ENCODE results near the gene ASCL1. TPM values are rescaled to one million over a fixed set of nuclear protein-coding genes. Genes with fewer than 3 reads are reported as not detected.

Gene ASCL1
- polyA plus RNA-seq, 2 of the 4 experiments (the other 2 are of a cell fraction): 0.05 TPM; not detected in 1

DNA sequence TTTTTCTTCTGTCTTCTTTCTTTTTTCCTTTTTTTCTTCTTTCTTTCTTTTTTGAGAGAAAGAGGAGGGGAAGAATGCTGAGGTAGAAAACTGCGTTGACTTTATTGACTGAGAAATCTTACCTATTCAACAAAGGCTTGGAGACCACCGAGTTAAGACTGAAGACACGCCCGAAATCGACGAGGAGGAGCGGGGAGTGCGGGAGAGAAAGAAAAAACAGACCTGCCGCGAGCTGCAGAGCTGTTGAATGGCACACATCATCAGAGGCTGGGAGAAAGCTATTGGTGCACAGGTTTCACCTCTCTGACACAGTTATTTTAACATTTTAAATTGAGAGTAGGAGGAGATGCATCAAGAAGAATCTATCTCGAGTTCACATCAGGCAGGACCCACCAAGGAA, 5.1 kb downstream of the ASCL1 start:
- FAIRE-seq: no peak
- no peak for DNase-seq (ENCODE audit: low read depth in 1 of 2, low spot score in 1 of 2)
- Histone ChIP-seq H3K4me2 (no peak overlapping the region), H3K4me3 (no peak overlapping the region), H3K9me3 (no peaks in the 10 kb centered on the region), H3K27ac (no peak overlapping the region), H3K4me1 (0 out of 3 replicates have a peak, but pooled peaks cover 4% of the 10 kb centered on the region)
- CTCF ChIA-PET: interaction anchor here (1.8 kb wide), 1 partner anchor 14 kb away, joined by 9 read pairs; no protein-coding TSS in a partner anchor
- WGBS (ENCODE audit: missing lambda C conversion rate): 19% methylated on average over 11 of the region's 11 CpGs
- POLR2A ChIA-PET: no interaction called here
- ATAC-seq: no peak
- TF ChIP-seq ZC3H11A (IDR thresholded peaks at IDR 0.05) (no peak), TFCP2L1 (CRISPR knock-in tag; IDR thresholded peaks at IDR 0.05) (no peak), SMC3 (IDR thresholded peaks at IDR 0.05) (no peak), JUNB (IDR thresholded peaks at IDR 0.05) (no peak), MYC (IDR thresholded peaks at IDR 0.05; ENCODE audit: borderline replicate concordance, low read length) (no peak), EHF (CRISPR knock-in tag; IDR thresholded peaks at IDR 0.05) (no peak), TP53 (CRISPR knock-in tag; IDR thresholded peaks at IDR 0.05) (no peak), JUN (IDR thresholded peaks at IDR 0.05) (no peak), HEYL (CRISPR knock-in tag; IDR thresholded peaks at IDR 0.05) (no peak), PHF8 (IDR thresholded peaks at IDR 0.05; ENCODE audit: borderline replicate concordance, low read depth) (no peak), POLR2AphosphoS2 (conservative IDR thresholded peaks at IDR 0.05; ENCODE audit: low read length) (no peak), RNF2 (IDR thresholded peaks at IDR 0.05; ENCODE audit: borderline replicate concordance, low read depth) (no peak), MAZ (IDR thresholded peaks at IDR 0.05; ENCODE audit: borderline replicate concordance, low read depth, low read length) (no peak), ZFP36 (IDR thresholded peaks at IDR 0.05; ENCODE audit: borderline replicate concordance, partially characterized antibody) (no peak)
- TF ChIP-seq, protein P1, sequence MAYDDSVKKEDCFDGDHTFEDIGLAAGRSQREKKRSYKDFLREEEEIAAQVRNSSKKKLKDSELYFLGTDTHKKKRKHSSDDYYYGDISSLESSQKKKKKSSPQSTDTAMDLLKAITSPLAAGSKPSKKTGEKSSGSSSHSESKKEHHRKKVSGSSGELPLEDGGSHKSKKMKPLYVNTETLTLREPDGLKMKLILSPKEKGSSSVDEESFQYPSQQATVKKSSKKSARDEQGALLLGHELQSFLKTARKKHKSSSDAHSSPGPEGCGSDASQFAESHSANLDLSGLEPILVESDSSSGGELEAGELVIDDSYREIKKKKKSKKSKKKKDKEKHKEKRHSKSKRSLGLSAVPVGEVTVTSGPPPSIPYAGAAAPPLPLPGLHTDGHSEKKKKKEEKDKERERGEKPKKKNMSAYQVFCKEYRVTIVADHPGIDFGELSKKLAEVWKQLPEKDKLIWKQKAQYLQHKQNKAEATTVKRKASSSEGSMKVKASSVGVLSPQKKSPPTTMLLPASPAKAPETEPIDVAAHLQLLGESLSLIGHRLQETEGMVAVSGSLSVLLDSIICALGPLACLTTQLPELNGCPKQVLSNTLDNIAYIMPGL (CRISPR knock-in tag; IDR thresholded peaks at IDR 0.05; ENCODE audit: borderline replicate concordance): no peak
- TF ChIP-seq, protein P2, sequence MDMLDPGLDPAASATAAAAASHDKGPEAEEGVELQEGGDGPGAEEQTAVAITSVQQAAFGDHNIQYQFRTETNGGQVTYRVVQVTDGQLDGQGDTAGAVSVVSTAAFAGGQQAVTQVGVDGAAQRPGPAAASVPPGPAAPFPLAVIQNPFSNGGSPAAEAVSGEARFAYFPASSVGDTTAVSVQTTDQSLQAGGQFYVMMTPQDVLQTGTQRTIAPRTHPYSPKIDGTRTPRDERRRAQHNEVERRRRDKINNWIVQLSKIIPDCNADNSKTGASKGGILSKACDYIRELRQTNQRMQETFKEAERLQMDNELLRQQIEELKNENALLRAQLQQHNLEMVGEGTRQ (IDR thresholded peaks at IDR 0.05): no peak
- TF ChIP-seq, protein P3, sequence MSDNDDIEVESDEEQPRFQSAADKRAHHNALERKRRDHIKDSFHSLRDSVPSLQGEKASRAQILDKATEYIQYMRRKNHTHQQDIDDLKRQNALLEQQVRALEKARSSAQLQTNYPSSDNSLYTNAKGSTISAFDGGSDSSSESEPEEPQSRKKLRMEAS (IDR thresholded peaks at IDR 0.05): no peak

DNA sequence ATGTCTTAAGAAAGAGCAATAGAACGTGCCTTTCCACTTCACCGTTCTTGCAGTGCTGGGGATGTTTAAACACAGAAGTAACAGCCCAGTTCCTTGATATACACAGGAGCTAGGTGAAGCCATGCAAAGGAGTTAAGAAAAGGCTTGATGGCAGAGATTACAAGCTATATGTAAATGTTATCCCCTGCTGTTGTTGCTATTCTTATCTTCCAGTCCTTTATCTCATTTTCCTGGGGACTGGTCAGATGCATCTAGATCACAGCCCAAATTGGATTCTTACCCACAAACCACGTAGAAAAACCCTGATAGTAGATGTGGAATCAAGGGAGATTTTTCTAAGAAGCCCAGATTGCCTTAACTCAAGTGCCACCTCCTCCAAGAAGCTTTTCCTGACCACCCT, 5.5 kb downstream of the ASCL1 start:
- no peaks in the 10 kb centered on the region for H3K9me3 ChIP-seq
- 11% methylated on average over 3 of the region's 3 CpGs for WGBS (ENCODE audit: missing lambda C conversion rate)
- no peak overlapping the region for H3K27ac ChIP-seq
- no peak for DNase-seq (ENCODE audit: low read depth in 1 of 2, low spot score in 1 of 2)
- H3K4me1 ChIP-seq: 0 out of 3 replicates have a peak, but pooled peaks cover 4% of the 10 kb centered on the region
- H3K4me3 ChIP-seq: no peak overlapping the region
- TF ChIP-seq RAD21 (conservative IDR thresholded peaks at IDR 0.05 in 1 of 2, IDR thresholded peaks at IDR 0.05 in 1 of 2) (no peak), FOSB (CRISPR knock-in tag; IDR thresholded peaks at IDR 0.05) (no peak), MYC (IDR thresholded peaks at IDR 0.05; ENCODE audit: borderline replicate concordance, low read length) (no peak), ESRRA (IDR thresholded peaks at IDR 0.05; ENCODE audit: borderline replicate concordance, low read length) (no peak), MAFK (IDR thresholded peaks at IDR 0.05; ENCODE audit: partially characterized antibody) (no peak), RNF2 (IDR thresholded peaks at IDR 0.05; ENCODE audit: borderline replicate concordance, low read depth) (no peak), CBX8 (IDR thresholded peaks at IDR 0.05) (no peak), BHLHE40 (IDR thresholded peaks at IDR 0.05; ENCODE audit: low read depth, low read length) (no peak), KDM1A (IDR thresholded peaks at IDR 0.05; ENCODE audit: low read depth) (no peak), NFE2L2 (conservative IDR thresholded peaks at IDR 0.05; ENCODE audit: low read length) (no peak)
- TF ChIP-seq, protein P3 (IDR thresholded peaks at IDR 0.05): no peak
- CTCF ChIA-PET: interaction anchor here (1.8 kb wide), 1 partner anchor 14 kb away, joined by 9 read pairs; no protein-coding TSS in a partner anchor
- H3K4me2 ChIP-seq: no peak overlapping the region
- POLR2A ChIA-PET: no interaction called here
- ATAC-seq: no peak
- FAIRE-seq: no peak
